NCI-H446 treated with DMSO at 0.1 percent for 48 hours (cell line): Measurements from ENCODE around the gene CPAMD8.

ENCODE experiments used
- DNase-seq: peaks from one replicate; lab custom pipeline; 2025; lab: John Stamatoyannopoulos, UW

Gene CPAMD8

DNA sequence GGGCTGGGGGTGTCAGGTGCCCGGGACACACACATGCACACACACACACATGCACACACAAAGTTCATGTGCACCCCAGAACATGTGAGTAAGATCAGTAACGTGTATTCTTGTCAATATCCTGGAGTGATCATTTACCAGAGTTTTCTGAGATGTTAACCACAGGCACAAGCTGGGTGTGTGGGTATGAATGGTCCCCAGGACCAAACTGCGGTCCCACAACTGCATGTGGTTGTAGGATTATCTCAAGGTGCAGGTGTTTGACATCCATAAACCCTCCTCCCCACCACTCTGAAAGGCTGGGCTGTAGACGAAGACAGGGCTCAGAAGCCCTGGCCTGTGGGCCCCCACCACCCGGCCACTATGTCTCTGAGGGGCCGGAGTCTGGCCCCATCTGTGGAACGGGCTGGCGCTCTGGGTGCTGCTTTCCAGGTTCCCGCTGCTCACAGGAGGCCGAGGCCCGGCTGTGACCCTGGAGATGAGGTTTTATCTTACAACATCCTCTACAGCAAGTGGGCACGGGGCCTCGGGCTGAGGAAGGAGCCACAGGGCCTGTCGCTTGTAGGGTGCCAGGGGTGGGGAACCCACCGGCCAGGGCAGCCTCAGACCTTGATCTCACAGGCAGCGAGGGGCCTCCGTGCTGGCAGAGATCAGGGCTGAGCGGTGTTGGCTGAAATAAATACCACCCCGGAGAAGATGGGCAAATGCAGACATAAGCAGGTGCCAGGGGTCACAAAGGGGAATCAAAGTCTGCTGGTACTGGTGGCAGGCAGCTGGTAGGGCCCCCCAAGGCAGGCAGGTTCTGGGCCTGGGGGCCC lies 133.5 kb downstream of the CPAMD8 start:
- no peak for DNase-seq

GRCh38 chr19:16892436-16892835 lies 134.2 kb downstream of the CPAMD8 start:
- no peak for DNase-seq

DNA sequence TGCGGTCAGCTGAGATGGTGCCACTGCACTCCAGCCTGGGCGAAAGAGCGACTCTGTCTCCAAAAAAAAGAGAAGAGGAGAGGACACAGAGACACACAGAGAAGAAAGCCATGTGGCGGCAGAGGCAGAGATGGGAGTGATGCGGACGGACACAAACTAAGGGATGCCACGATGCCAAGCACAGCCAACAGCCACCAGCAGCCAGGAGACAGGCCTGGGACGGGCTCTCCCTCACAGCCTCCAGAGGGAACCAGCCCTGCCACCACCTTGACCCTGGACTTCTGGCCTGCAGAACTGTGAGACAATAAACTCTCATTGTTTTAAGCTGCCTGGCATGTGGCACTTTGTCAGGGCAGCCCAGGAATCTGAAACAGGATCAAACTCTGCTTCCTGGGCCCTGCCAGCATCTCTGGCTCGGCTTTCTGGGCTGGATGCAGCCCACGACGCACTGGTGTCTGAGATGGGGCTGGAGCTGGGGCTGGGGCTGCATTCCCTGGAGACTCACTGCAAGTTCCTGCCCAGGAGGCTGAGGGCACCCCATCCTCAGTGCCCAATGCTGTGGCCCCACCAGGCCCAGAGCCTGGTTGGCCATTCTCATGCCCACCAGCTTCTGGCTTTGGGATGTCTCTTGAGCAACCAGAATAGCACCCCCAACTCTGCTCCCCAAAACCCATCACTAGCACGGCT lies 134.8 kb downstream of the CPAMD8 start:
- DNase-seq, result no peak

GRCh38 chr19:16890461-16891184 lies 136.0 kb downstream of the CPAMD8 start:
- DNase-seq, result no peak

DNA sequence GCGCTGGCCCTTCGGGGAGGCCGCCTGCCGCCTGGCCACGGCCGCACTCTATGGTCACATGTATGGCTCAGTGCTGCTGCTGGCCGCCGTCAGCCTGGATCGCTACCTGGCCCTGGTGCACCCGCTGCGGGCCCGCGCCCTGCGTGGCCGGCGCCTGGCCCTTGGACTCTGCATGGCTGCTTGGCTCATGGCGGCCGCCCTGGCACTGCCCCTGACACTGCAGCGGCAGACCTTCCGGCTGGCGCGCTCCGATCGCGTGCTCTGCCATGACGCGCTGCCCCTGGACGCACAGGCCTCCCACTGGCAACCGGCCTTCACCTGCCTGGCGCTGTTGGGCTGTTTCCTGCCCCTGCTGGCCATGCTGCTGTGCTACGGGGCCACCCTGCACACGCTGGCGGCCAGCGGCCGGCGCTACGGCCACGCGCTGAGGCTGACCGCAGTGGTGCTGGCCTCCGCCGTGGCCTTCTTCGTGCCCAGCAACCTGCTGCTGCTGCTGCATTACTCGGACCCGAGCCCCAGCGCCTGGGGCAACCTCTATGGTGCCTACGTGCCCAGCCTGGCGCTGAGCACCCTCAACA lies 136.6 kb downstream of the CPAMD8 start:
- DNase-seq, result no peak

- DNase-seq, result no peak
These were observed 137.2 kb downstream of the CPAMD8 start for GRCh38 chr19:16889366-16889882.

DNA sequence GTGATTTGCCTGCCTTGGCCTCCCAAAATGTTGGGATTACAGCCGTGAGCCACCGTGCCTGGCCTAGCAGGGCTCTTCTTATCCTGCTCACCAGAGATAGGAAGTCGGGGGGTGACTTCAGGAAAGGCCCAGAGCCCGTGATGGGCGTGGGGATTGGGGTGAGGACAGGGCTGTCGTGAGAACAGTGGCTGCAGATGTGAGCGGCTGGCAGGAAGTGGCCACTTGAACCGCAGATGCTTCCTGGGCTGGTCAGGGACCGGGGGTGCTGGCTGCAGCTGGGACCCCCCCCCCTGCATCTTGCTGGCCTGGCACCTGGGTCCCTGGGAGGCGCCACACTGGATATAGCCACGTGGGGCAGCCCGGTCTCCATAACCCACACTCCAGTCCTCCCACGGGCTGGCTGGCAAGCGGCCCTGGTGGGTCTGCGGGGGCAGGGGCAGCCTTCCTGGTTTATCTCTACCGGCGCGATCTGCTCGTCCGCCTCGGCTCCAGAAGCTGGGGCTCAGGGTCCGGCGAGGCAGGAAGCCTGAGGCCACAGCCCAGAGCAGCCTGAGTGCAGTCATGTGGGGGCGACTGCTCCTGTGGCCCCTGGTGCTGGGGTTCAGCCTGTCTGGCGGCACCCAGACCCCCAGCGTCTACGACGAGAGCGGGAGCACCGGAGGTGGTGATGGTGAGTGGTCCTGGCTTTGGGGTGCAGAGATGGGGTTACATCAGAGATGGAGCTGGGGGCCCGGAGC lies 137.8 kb downstream of the CPAMD8 start, which contains the start of gene F2RL3:
TSS of gene F2RL3 (plus strand) at position 371 of the 737 bp plus-strand sequence. CDS start at position 562, 191 bp downstream.
- DNase-seq, result no peak

DNA sequence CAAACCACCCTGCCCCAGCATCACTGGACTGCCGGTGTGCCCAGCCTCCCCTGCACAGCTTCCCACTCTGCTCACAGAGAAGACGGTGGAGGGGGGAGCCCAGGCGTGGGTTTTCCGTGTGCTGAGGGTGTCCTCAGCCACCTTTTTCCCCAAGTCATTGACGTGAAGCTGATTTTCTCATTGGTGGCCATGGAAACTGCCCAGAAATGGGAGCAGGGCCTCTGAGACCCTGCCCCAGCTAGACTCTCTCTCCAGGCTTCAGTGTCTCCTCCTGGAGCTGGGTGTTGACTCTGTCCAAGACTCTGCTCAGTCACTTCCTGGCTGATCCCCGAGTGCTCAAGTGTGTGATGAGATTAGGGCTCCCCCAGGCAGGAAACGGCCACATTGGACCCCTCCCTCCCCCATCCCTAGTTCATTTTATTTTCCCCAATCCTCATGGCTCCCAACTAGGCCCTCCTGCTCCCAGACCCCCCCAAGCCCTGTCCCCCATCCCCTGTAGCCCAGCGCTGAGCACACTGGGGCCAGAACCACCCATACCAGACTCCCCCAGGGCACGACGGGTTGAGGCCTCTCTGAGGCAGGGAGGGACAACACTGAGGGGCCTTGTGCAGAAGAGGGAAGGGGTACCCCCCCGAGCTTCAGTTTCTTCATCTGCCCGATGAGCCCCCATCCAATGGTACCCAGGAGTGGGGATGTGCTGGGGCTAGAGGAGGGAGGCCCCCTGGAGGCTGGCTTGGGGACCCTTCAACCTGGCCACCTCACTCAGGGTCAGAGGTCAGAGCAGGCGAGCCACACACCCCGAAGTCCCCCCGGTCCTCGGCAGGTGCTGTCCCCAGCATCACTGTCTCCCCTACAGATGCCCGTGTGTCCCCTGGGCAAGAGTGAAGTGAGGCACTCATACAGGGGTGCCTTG lies 139.0 kb downstream of the CPAMD8 start:
- no peak for DNase-seq

GRCh38 chr19:16886305-16886880 lies 140.2 kb downstream of the CPAMD8 start:
- no peak for DNase-seq

DNA sequence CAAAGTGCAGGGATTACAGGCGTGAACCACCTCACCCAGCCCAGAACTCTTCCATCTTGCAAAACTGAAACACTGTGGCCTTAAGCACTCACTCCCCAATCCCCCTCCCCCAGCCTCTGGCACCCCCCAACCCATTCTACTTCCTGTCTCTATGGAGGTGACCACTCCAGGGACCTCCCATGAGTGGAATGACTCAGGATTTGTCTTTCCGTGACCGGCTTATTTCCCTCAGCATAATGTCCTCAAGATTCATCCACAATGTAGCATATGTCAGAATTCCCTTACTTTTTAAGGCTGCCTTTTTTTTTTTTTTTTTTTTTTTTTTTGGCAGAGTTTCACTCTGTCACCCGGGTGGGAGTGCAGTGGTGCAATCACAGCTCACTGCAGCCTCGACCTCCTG lies 141.4 kb downstream of the CPAMD8 start:
- no peak for DNase-seq

DNA sequence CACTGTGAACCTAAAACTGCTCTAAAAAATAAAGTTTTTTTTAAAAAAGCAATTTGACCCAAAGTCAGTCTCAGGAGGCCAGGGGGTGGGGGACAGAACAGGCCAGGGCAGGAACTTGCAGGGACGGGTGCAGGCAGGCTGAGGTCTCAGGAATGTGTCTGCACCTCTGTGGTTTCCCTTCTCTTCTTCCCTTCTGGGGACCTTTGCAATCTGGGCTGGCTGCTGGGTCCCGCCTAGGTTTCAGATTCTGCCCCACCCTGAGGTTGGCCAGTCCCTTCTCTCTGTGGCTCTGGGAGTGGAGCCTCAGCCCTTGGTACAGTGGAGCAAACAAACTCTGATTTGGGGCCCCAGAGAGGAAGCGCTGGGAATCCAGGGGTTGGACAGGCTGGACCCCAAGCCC lies 143.1 kb downstream of the CPAMD8 start:
- DNase-seq, result no peak

- no peak for DNase-seq
These were observed 144.5 kb downstream of the CPAMD8 start for GRCh38 chr19:16882146-16882545.

- DNase-seq, result no peak
These were observed 145.6 kb downstream of the CPAMD8 start for GRCh38 chr19:16880884-16881554.

- no peak for DNase-seq
These were observed 148.2 kb downstream of the CPAMD8 start for GRCh38 chr19:16878181-16878965.

DNA sequence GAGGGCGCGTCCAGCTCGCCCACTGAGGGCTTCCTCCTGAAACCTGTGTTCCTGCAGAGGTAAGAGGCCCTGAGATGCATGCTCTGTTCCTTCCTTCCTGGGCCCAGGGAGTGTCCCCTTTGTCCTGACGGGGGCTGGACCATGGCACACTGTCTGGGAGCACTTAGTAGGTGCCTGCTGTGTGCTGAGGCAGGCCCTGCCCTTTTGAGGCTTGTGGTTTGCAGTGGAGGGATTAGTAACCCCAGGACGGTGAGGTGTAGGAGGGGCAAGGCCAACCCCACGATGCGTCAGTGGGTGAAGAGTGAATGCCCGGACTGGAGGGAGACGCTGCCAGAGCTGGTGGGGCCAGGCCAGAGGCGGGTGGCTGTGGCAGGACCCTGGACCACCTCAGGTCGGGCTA lies 149.0 kb downstream of the CPAMD8 start:
- no peak for DNase-seq

DNA sequence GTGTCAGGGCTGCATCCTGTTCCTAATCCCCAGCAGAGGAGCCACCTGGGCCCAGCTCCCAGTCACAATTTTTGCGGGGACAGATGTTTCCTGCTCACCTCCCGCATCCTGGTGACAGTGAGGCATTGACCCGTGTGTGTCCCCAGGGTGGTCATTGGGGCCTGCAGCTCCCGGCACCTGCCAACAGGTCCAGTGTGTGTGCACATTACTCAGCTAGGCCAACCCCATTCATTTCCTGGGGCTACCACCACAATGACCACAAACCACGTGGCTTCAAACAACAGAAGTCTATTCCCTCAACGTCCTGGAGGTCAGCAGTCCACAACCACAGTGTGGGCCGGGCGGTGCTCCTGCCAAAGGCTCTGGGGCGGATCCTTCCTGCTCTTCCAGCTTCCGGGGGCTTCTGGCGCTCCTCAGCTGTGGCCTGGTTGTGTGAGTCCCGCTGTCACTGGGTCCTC lies 149.7 kb downstream of the CPAMD8 start:
- no peak for DNase-seq

GRCh38 chr19:16875584-16876555 lies 150.7 kb downstream of the CPAMD8 start:
- no peak for DNase-seq
